Fibroblast of lung (primary cell): ENCODE results near the gene CCDC12. TPM values are rescaled to one million over a fixed set of nuclear protein-coding genes. Genes with fewer than 3 reads are reported as not detected.

Experiments
- DNase-seq, 2 donors: peaks; one replicate each; pipeline versions ENCODE4 v3.0.0 to v3.0.0-alpha.2; 2010; ENCODE audit warnings: low read depth in 2 of 2
- H2AFZ ChIP-seq: 2 replicates; pipeline ENCODE4 v1.5.1; 2012; ENCODE audit warnings: low read length, control low read depth, inconsistent platforms
- H3K27ac ChIP-seq: 2 replicates; pipeline ENCODE4 v1.5.1; 2011; ENCODE audit warnings: low read length, control low read depth; ENCODE audit not compliant: insufficient read depth
- H3K27me3 ChIP-seq: 2 replicates; pipeline ENCODE4 v1.5.1; 2011; ENCODE audit warnings: mild to moderate bottlenecking, low read length; ENCODE audit not compliant: control insufficient read depth, insufficient read depth
- H3K36me3 ChIP-seq: 2 replicates; pipeline ENCODE4 v1.5.1; 2011; ENCODE audit warnings: low read length; ENCODE audit not compliant: control insufficient read depth, insufficient read depth
- H3K4me1 ChIP-seq: 2 replicates; pipeline ENCODE4 v1.5.1; 2011; ENCODE audit warnings: low read length; ENCODE audit not compliant: control insufficient read depth, insufficient read depth; ENCODE audit errors: extremely low read depth
- H3K4me2 ChIP-seq: 2 replicates; pipeline ENCODE4 v1.5.1; 2011; ENCODE audit warnings: low read length, control low read depth; ENCODE audit not compliant: insufficient read depth; ENCODE audit errors: extremely low read depth
- H3K4me3 ChIP-seq, 4 experiments: fragments of 200-600 bp in 1 of 4; sonication (generic) in 1 of 4; replicated peaks in 1 of 4; 2 replicates each; pipeline ENCODE4 v1.5.1; 2011 to 2016; ENCODE audit warnings: low read length in 4 of 4, low read depth in 3 of 4, mild to moderate bottlenecking in 3 of 4, control low read depth in 2 of 4, inconsistent platforms in 1 of 4, mixed read lengths in 1 of 4; ENCODE audit not compliant: insufficient read depth in 1 of 4; ENCODE audit errors: control extremely low read depth in 1 of 4
- H3K79me2 ChIP-seq: 2 replicates; pipeline ENCODE4 v1.5.1; 2012; ENCODE audit warnings: mild to moderate bottlenecking, low read length, inconsistent platforms; ENCODE audit not compliant: control insufficient read depth, insufficient read depth
- H3K9ac ChIP-seq: 2 replicates; pipeline ENCODE4 v1.5.1; 2011; ENCODE audit warnings: mild to moderate bottlenecking, low read length, control low read depth; ENCODE audit not compliant: insufficient read depth
- H3K9me3 ChIP-seq: 2 replicates; pipeline ENCODE4 v1.5.1; 2012; ENCODE audit warnings: low read depth, low read length; ENCODE audit not compliant: control insufficient read depth, insufficient read depth
- H4K20me1 ChIP-seq: 2 replicates; pipeline ENCODE4 v1.5.1; 2011; ENCODE audit warnings: low read length; ENCODE audit not compliant: control insufficient read depth, insufficient read depth; ENCODE audit errors: extremely low read depth
- EZH2 ChIP-seq: IDR thresholded peaks from 2 replicates; pipeline ENCODE4 v1.5.1; 2012; ENCODE audit warnings: low read length, control low read depth, mild to moderate bottlenecking; ENCODE audit errors: missing control alignments
- polyA plus RNA-seq, 2 donors: library from polyadenylated mRNA; depleted of rRNA in 1 of 2; stranded (reverse) in 1 of 2; unstranded in 1 of 2; fragments of >200 nt; gene quantifications; 2 replicates each; pipeline ENCODE4 v1.2.1, GENCODE V29; 2011 to 2012; ENCODE audit warnings: missing spikeins in 1 of 2
- total RNA-seq: library from RNA; depleted of rRNA; stranded (reverse); fragments of >200 nt; gene quantifications from 2 replicates; pipeline ENCODE4 v1.2.1, GENCODE V29; 2014
- TF ChIP-seq, protein P1 (sequence below), 2 donors: IDR thresholded peaks in 1 of 2; conservative IDR thresholded peaks in 1 of 2; 1 replicate in 1 of 2; 2 replicates in 1 of 2; pipeline ENCODE4 v1.5.1; 2011 to 2012; ENCODE audit warnings: low read length in 2 of 2, control low read depth in 1 of 2, inconsistent platforms in 1 of 2, low read depth in 1 of 2, mild to moderate bottlenecking in 1 of 2

The CCDC12 gene
- total and polyA plus RNA-seq, 2 donors (not counting 1 experiment from before 2014, with no cell fraction given) = 28.0 to 29.2 TPM

DNA sequence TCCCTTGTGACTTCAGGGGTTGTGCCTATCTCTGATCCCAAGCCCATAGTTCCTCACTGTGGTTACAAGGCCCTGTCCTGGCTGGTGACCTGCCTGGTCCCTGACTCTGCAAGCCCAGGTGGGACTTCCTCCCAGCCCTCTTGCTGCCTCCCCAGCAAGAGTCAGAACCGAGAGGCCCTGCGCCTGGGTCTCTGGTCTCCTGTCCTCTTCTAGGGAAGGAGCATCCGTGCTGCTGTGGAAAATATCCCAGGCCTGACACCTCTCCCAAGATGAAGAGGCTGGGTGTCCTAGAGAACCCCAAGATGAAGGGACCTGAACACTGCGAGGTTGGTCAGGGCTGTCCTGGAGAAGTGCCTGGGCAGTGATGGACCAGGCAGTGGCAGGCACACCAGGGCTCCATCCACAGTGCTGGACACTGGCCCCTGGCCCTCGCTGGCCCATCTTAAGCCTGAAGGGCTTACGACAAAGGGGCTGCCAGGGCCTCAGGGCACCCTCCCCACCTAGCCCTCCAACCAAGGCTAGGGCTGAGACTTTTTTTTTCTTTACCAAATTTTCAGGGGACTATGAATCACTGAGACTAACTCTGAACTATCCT, 66.3 kb downstream of the CCDC12 start:
- no peak overlapping the region for H3K9ac ChIP-seq
- no peak for TF ChIP-seq EZH2
- TF ChIP-seq, protein P1, sequence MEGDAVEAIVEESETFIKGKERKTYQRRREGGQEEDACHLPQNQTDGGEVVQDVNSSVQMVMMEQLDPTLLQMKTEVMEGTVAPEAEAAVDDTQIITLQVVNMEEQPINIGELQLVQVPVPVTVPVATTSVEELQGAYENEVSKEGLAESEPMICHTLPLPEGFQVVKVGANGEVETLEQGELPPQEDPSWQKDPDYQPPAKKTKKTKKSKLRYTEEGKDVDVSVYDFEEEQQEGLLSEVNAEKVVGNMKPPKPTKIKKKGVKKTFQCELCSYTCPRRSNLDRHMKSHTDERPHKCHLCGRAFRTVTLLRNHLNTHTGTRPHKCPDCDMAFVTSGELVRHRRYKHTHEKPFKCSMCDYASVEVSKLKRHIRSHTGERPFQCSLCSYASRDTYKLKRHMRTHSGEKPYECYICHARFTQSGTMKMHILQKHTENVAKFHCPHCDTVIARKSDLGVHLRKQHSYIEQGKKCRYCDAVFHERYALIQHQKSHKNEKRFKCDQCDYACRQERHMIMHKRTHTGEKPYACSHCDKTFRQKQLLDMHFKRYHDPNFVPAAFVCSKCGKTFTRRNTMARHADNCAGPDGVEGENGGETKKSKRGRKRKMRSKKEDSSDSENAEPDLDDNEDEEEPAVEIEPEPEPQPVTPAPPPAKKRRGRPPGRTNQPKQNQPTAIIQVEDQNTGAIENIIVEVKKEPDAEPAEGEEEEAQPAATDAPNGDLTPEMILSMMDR (conservative IDR thresholded peaks at IDR 0.05 in 1 of 2, IDR thresholded peaks at IDR 0.05 in 1 of 2; ENCODE audit: low read depth in 1 of 2, low read length in 2 of 2) = no peak
- no peaks in the 10 kb centered on the region for H3K9me3 ChIP-seq
- H4K20me1 ChIP-seq = no peaks in the 10 kb centered on the region
- no peak overlapping the region for H3K4me2 ChIP-seq
- peaks cover 14% of the 10 kb centered on the region for H3K4me1 ChIP-seq
- H3K27ac ChIP-seq = no peak overlapping the region
- no peaks in the 10 kb centered on the region for H3K36me3 ChIP-seq
- H2AFZ ChIP-seq = no peak overlapping the region
- DNase-seq = no peak
- H3K27me3 ChIP-seq = peaks cover 6% of the 10 kb centered on the region
- H3K79me2 ChIP-seq = no peaks in the 10 kb centered on the region
- no peak overlapping the region for H3K4me3 ChIP-seq

DNA sequence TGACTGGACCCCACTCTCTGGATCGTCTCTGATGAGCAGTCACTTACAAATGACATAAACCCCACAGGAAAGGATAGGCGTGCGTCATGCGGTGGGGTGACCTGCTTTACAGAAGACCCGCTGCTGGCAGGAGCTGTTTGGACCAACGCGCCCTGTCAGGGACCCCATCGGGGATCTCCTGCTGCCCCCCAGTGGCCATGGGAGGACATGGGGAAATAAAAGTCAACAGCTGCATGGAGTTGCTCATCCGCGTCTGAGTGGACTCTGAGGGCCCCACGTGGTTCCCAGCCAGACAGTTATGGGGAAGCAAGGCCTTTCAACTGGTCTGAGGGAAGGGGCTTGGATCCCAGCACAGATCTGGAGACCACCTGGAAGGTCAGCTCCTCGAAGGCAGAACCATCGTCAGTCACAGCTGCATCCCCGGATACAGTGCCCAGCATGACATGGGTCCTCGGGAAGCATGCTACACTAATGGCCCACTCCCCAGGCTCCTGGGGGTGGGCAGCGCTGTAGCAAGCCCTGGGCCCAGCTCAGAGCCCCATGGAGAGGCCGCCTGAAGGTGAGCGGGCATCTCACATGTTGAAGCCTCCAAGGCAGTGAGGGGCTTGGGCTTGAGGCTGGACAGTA, 66.9 kb downstream of the CCDC12 start:
- H3K9me3 ChIP-seq = no peaks in the 10 kb centered on the region
- H3K27me3 ChIP-seq = peaks cover 6% of the 10 kb centered on the region
- no peaks in the 10 kb centered on the region for H3K36me3 ChIP-seq
- no peak overlapping the region for H3K27ac ChIP-seq
- no peaks in the 10 kb centered on the region for H4K20me1 ChIP-seq
- H3K4me1 ChIP-seq = peaks cover 14% of the 10 kb centered on the region
- H2AFZ ChIP-seq = no peak overlapping the region
- no peaks in the 10 kb centered on the region for H3K79me2 ChIP-seq
- H3K9ac ChIP-seq = no peak overlapping the region
- peak; percentile 74 to 82 for DNase-seq
- peak overlapping the region; percentile 0 for H3K4me2 ChIP-seq
- TF ChIP-seq, protein P1 (conservative IDR thresholded peaks at IDR 0.05 in 1 of 2, IDR thresholded peaks at IDR 0.05 in 1 of 2; ENCODE audit: low read depth in 1 of 2, low read length in 2 of 2) = peak; percentile 78 to 89
- TF ChIP-seq EZH2 = no peak
- no peak overlapping the region for H3K4me3 ChIP-seq

DNA sequence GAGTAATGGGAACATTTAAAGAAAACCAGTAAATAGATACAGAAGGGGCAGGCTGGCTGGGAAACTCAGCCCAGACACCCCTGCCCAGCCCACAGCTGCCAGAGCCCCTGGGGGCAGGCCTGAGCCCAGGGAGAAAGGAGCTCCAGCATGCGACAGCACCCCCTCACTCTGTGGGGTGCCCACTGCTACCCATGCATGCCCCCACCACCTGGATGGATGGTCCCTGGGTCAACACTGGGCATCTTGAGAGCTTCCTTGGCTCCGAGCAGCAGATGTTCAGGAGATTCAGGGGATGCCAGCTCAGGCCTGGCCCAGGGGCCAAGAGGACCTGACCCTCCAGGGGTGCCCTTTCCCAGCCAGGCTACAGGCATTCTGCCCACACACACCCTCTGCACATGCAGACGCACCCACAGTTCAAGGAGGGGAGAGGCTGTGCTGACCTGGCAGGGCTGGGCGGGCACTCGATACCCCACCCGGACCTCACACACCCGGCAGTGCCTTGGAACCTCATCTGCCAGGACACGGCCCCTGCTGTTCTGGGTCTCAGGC, 67.5 kb downstream of the CCDC12 start:
- DNase-seq = no peak
- H3K4me3 ChIP-seq = no peak overlapping the region
- H2AFZ ChIP-seq = no peak overlapping the region
- no peak for TF ChIP-seq EZH2
- TF ChIP-seq, protein P1 (conservative IDR thresholded peaks at IDR 0.05 in 1 of 2, IDR thresholded peaks at IDR 0.05 in 1 of 2; ENCODE audit: low read depth in 1 of 2, low read length in 2 of 2) = no peak
- no peaks in the 10 kb centered on the region for H4K20me1 ChIP-seq
- no peaks in the 10 kb centered on the region for H3K79me2 ChIP-seq
- H3K27ac ChIP-seq = no peak overlapping the region
- no peaks in the 10 kb centered on the region for H3K36me3 ChIP-seq
- H3K4me2 ChIP-seq = peak overlapping the region; percentile 0
- H3K9me3 ChIP-seq = no peaks in the 10 kb centered on the region
- H3K27me3 ChIP-seq = peaks cover 6% of the 10 kb centered on the region
- no peak overlapping the region for H3K9ac ChIP-seq
- peaks cover 12% of the 10 kb centered on the region for H3K4me1 ChIP-seq
